GM18868 (cell line): ENCODE data around the gene RAD51B.

ENCODE experiments used
- ATAC-seq: cut with Tn5 transposase; IDR thresholded peaks from one replicate; pipeline ENCODE4 v1.9.1; 2021; ENCODE audit warnings: mild to moderate bottlenecking, moderate library complexity; ENCODE audit not compliant: unreplicated experiment

Gene RAD51B

DNA sequence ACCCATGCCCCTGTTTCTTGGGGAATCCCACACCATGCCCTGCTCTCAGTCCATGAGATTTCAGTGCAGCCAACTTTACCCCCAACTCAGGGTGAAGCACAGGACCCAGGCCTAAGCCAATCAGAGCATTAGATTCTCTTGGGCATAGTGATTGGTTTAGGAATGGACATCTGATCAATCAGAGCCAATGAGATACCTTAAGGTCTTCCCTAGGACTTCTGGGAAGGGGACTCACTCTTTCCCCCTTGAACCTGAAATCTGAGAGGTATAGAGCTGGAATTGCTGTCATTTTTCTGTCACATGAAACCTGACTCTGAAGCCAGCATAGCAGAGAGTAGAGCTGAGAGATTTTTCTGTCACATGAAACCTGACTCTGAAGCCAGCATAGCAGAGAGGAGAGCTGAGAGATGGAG, 846.2 kb downstream of the RAD51B start:
- no peak for ATAC-seq

DNA sequence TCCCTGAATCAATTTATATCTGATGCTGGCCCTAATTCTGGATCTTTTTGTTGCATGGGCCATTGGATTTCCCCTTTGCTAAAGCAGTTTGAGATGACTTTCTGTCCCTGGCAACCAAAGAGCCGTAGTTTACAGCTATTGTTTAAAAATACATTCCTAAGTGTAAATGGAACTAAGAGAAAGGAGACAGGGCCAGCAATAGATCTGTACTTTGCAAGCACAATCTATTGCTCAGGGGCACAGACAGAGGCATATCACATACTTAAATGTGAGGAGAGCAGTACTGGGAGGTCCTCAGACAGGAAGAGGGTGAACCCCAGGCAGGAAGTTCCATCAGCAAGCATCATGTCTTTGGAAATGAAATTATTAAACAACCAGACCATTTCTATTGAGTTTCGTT, 846.7 kb downstream of the RAD51B start:
- no peak for ATAC-seq

DNA sequence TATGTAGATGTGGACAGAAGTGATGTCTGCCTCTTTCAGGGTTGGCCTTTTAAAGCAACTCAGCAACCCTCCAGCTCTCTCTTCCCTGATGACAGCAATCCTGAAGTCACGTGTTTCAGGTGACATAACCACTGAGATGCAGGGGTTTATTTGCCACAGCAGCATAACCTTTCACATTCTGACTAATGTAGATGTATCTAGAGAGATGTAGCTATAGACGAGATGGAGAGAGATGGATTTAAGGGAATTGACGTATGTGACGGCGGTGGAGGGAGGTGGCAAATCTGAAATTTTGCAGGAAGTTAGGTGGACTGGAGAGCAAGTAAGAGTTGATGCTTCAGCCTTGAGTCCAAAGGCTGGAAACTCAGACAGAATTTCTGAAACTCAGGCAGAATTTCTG, 847.3 kb downstream of the RAD51B start:
- no peak for ATAC-seq

DNA sequence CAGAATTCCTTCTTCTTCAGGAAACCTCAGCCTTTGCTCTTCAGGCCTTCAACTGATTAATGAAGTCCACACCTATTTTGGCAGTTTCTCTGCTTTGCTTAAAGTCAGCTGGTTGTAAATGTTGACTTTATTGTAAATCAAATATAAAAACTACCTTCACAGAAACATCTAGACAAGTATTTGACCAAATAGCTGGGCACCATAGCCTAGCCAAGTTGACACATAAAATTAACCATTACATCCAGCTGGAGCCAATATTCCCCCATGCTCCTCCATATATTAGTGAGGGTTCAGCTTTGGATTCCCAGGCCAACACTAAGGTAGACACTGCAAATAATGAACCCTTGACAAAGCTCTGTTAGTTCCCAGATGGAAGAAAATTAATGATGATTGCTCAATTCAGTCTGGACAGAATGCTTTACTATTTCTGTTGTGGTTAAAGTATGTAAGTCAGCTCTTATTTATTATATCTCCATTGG, 847.8 kb downstream of the RAD51B start:
- ATAC-seq, result no peak

DNA sequence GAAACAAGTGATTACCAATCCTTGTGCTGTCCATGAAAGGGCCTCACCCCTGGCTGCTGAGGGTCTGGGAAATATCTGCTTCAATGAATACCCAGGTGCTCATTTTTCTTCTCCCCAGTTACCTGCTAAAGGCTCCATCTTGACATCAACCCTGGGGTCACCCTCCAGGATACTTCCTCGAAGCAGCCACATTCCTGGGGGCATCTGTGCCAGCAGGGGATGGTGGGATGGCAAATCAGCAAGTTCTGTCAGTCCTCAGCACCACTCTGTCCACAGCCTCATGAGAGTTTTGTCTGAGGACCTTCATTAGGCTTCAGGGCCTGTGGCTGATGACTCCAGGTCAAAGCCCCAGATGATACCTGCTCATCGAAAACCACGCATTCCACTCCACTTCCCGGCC, 848.4 kb downstream of the RAD51B start:
- no peak for ATAC-seq

DNA sequence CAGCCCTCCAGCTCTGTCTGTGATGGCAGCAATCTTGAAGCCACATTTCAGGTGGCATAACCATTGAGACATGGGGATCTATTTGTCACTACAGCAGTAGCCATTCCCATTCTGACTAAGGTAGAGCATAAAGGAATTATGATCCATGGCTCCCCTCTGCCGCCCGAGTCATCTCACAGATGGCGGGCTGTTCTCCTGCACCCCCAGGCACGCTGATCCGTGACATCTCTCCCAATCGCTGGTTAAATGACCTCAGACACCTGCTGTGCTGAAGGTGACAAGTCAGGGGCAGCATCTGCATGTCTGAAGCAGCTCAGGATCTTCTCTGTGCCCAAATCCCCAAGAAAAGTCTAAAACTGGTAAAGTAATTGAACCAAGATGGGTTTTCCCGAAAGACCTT, 849.0 kb downstream of the RAD51B start:
- no peak for ATAC-seq

DNA sequence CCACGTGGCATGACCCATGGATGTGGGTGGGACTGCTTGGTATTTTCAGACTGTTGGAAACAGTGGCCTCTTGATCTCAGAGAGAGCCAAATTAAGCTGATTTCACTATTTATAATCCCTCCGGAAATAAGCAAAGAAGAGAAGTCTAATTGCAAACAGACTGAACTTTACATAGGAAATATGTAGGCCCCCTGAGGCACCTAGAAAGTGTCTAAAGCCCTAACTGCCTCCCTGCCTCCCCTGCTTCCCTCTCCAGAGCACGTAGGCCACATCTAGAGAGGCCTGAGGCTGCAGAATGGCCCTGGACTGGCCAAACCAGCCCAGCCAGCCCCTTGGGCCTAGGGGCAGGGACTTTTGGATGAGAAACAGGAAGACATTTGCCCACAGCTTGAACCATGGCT, 849.5 kb downstream of the RAD51B start:
- no peak for ATAC-seq

DNA sequence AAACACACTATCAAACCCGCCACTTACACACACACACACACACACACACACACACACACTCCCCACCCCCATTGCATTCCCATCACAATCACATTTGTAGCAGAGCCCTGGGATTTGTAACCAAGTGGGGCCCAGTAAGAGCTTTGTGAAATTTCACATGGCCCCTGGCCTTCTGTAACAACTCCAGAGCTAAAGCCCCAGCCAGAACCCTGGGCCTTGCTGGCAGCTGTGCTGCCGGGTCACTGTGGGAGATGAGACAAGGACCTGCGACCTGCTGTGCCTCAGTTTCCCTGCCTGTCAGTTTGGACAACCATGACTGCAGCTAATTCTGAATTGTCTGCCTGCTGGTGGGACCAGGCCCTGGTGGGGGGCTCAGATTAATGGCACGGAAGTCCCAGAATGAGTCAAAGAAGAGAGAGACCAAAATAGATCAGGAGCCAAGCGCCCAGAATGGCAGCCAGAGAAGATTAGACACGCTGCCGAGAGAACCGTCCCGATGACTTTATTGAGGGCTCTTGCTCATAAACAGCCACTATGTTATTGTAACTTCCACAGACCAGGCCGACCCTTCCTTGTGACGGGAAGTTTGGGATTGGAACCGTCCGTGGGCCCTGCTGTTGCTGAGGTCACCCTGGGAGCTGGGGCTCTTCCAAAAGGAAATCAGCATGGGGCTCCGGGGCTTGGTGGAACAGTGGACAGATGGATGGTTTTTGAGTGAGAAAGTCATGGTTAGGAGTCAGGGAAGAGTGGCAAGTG, 850.2 kb downstream of the RAD51B start:
- no peak for ATAC-seq

DNA sequence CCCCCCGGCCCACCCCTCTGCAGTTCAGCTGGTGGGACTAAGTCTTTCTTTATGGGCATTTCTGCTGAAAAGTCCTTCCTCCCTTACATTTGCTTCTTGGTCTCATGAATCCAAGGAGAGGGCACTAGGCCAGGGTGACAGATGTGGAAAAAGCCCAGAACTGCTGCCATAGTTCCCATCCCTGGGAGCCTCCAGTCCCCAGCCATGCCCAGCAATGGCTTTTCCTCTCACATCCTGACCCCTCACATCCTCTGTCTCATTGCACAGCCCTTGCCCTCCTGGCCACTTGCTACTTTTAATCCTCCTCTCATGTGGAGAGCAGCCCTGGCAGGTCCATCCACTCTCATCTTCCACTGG, 850.8 kb downstream of the RAD51B start:
- ATAC-seq, result no peak

DNA sequence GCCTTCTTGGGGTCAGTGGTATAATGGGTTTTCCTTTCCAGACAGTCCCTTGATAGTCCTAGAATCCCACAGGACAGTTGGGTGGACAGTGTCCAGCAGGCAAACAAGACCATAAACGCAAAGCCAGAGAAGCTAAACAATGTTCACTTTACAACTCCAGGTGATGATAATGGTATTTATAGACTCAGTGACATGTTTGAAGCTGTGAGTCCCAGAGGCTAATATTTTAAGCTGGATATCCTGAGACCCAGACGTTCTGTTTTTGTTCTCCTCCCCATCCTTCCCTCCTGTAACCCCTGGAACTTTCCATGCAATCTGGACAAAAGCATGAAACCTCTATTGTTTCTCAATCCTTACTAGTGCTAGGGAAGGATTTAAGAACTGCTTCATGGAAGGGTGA, 852.3 kb downstream of the RAD51B start:
- ATAC-seq, result no peak

DNA sequence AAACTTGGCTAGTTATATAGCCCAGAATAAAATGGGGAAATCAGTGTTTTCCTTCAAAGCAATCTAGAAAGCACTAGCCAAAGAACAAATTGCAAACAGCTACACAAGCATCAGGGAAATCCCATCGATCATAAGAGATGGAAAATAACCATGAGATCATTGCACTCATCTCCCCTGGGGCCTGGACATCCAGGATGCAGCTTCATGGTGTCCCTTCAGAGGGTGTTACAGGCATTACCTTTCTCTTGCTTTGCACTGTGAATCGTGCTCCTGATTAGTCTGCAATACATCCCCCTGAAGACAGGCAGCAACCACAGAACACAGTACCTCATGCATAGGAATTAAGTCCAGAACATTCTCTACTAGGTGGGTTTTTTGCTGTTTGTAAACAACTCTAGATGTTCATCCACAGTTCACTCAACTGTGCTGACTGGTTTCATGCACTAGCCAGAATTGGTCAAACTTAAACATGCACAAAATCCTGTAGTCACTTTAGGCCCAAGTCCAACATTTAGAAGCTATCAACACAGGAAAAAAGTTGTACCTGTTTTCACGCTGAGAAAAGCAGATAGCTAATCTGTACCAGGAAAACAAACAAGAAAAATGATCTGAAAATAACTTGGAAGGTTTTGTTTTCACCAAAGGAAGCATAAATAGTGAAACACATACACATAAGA, 853.2 kb downstream of the RAD51B start:
- ATAC-seq, result no peak

DNA sequence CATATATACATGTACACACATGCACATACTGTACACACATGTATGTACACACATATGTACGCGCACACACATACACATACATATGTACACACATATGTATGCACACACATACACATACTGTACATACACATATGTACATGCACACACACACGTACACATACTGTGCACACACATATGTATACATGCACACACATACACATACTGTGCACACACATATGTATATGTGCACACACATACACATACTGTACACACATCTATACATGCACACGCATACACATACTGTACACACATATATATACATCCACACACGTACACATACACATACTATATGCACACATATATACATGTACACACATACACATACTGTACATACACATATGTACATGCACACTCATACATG, 853.9 kb downstream of the RAD51B start:
- no peak for ATAC-seq

DNA sequence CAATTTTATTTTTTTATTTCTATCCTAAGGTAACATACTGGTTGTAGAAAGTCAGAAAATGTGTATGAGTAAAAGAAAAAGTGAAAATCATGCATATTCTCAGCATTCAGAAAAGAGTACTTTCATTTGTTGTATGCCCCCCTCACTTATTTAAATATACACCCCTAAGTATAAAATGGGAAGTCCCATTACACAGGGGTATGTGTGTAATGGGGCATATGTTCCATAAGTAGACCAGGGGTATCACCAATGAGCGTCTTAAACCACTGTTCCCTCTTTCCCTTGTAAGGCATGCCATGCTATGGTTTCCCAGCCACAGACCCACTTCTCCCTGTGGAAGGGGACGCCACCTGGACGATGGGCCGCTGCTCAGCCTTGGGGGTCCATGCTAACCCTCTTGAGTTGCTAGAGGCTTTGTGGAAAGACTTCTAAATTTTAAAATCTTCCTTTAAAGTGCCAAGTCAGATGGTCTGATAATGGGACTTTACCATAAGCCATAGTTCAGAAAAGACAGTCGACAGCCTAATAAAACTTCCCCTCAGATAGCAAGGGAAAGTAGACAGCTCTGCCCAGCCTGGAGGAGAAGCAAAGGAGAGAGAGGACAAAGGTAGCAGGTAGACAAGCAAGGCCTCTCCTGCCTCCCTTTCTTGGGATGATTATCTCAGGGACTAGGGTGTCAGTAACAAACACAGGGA, 855.1 kb downstream of the RAD51B start:
- no peak for ATAC-seq

DNA sequence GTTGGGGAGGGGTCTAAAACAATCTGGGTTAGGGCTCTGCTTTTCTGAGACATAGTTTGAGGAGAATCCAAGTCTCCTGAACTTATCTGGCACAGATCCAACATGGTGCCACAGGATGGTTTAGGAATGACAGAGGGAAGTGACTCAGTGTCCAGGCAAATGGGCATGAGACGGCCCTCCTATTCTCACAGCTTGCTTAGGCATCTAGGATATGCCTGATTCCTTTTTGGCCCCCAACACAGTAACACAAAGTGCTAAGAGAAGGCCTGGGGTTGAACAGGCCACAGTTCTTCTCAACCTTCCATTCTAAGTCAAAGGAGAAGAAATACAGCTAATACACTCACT, 855.6 kb downstream of the RAD51B start:
- ATAC-seq, result no peak

DNA sequence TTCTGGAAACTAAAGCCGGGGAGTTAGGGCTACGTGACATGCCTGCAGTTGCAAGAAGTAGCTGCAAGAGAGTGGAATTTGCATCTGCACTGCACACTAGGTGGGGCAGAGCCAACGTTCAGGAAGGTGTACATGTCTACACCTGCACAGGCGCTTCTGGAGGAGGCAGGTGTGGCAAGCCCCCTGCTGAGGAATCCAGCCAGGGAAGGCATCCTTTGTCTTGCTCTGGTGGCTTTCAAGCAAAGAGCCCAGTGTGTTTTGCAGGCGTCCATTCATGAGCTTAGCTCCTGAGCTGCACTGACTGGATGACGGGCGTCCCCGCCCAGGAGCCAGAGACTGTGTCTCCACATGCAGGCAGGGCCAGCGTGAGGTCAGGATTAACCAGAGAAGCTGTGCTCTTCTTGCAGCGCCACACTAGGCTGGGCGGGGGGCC, 856.9 kb downstream of the RAD51B start:
- no peak for ATAC-seq

DNA sequence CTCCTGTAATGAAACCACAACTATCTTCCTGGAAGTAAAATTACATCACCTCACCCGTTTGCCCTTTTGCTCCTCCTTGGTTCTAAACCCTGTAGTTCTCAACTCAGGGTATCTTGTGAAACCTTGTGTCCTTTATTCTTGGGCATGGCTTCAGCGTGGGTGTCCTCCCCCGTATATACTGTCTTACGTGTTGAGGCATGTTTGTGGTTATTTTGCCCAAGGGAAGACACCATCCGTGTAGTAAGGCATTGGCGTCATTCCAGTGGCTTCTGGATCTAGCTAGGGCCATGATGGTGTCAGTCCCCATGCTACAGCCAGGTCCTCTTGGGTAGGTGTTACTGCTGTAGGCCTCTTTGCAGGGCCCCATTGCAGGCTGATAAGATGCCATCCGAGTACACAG, 857.9 kb downstream of the RAD51B start:
- ATAC-seq, result no peak

DNA sequence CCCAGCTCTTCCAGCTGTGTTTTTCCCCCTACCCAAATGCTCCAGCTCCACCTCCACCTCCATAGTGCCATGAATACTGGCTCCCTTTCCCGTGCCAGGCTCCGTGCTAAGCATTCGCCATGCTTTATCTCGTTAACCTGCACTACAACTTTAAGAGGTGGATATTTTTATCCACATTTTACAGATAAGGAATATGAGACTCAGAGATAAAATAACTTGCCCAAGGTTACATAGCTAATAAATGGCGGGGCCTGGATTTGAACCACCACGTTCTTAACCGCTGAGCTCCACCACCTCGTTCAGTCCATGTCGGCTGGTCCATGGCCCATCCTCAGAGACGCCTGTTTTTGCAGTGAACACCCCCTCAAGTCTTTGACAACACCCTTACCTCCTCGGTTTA, 858.3 kb downstream of the RAD51B start:
- no peak for ATAC-seq

DNA sequence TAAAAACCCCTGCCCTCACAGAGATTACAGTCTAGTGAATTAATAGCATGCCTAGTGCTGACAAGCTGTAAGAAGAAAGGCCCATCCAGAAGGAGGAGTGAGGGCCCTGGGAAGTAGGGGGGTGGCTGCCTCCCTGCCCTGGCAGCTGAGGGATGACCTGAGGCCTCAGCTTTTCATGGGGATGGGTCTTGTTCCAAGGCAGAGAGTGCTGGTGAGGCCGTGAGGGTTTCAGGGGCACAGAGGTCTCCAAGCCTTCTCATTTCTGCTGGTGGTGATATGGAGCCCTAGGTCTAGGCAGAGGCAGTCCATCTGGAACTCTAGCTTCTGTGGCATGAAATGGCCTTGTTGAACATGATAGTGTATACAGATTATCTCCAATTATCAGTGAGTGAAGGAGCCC, 858.9 kb downstream of the RAD51B start:
- no peak for ATAC-seq

DNA sequence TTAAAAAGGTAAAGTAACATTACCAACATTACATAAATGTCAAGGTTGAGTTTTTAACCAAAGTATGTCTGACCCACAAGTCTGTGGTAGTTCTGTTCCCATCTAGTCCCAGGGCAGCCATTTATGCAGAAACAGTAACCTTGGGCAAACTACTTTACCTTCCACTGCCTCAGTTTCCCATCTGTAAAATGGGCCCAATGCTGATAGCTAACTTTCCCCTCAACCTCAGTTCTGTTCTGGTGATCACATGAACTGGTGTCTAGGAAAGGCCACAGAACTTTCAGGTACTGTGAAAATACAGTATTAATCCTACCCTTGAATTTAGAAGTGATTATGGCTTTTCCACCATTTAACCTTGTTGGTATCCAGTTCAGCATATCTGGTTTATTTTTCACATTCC, 859.7 kb downstream of the RAD51B start:
- ATAC-seq, result no peak

DNA sequence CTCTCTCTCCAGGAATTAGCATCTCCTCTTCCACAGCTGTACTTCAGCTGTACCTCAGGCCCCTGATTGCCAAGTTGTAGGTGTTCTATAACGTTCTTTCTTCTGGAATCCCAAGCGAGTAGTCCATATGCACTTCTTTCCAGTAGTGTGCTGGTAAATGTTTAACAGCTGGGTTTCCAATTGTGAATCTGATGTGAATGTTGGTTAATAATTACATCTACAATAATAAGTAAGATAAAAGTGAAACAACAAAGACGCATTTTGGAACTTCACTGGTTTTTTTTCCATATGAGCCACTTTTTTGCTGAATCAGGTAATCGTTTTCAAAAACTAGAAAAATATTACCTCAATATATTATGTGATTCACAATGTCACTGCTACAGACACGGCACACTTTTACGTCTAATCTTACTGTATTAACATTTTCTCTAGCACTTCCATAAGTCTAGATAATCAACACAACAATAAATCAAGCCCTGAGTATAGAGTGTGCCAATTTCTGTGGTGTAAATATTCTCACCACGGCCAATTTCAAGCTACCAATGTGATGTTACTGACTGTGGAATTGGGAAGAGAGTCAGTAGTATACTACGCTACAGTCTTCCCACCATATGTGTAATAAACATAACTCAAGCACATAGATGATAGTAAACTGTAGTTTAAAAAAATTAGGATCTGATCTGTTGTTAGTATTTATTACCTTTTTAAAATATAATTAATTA, 860.3 kb downstream of the RAD51B start:
- ATAC-seq, result no peak

DNA sequence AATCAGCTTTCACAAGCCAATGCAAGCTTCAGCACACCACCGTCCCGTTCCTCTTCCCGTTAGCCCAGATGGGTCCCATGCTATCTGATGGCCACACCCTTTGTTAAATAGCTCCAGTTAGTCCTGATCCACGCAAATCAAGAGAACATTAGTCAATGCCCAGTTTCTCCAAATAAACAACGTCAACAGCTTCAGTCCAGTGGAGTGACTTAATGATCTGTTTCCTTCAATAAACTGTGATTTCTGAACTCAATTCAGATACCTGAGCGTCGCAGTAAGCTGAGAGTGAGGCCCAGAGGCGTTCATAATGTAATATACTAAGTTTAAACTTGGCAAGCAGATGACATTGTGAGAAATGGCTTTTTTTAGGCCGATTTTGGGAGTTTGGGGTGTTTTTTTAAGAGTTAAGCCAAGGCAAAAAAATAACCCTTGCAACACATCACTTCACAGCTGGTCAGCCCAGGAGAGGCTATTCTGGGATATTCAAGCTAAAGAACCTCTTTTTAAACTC, 861.0 kb downstream of the RAD51B start:
- no peak for ATAC-seq
